AG20443 (cell line): Measurements from ENCODE around the gene JADE2.

Experiments used
- DNase-seq: peaks from one replicate; pipeline ENCODE4 v3.0.0; 2012; ENCODE audit warnings: low spot score, mixed read lengths

The JADE2 gene

DNA sequence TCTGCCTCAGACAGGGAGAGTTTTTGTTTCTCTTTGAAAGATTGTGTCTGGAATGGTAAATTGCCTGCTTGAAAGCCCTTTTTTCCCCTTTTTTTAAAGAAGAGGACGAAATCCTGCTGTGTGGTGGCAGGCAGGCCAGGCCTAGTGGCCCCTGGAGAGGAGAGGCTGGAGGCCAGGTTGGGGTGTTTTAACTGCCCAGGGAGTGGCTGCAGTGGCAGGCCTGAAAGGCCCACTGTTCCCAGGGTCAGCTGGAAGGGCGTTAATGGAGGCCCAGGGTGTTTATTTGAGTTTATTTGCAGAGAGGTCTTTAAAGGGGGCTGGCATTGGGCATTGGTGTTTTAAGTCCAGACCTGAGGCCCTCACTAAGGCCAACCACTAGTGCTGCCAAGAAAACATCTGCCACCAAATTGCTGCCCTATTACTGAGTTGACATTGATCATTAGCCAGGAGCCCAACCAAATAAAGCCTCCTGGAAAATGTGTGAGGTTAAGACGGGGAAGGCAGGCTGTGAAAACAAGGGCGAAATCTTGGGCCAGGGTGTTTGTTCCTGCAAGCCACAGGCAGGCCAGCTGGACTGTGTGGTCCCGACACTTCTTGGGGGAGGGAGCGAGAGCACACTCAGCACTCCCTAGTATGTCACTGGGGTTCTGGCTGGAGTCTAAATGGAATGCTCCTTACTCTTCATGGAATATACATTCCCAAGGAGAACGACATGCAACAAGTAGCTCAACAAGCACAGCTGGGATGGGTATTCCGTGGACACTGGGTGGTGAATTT lies 5.0 kb downstream of the JADE2 start:
- DNase-seq: no peak

DNA sequence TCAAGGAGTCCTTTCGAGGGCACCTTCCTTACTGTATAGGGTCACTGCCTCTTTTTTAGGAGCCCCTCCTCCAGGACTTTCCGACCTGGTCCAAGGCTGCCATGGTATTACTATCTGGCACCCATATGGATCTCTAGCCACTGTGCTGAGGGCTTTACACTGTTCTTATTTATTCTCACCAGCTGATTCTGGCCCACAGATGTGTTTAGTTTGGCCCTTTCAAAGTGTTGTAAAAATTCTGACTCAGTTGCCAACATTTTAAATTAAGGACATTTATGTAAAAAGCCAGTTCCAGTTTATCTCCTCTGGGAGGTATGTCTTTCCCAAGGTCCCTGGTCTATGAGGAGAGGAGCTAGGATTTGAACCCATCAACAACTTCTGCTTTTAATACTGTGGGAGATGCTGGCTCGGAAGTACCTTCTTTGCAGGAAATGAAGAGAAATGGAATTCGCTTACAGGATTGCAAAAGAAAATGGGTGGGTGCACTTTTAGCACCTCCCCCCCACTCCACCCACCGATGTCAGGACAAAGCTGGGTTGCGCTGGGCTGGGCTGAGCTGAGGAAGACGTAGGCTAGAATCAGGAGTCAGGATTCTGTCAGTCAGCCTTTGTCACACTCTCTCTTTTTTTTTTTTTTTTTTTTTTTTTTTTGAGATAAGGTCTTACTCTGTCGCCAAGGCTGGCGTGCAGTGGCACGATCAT lies 7.8 kb downstream of the JADE2 start:
- DNase-seq: peak; percentile 68

DNA sequence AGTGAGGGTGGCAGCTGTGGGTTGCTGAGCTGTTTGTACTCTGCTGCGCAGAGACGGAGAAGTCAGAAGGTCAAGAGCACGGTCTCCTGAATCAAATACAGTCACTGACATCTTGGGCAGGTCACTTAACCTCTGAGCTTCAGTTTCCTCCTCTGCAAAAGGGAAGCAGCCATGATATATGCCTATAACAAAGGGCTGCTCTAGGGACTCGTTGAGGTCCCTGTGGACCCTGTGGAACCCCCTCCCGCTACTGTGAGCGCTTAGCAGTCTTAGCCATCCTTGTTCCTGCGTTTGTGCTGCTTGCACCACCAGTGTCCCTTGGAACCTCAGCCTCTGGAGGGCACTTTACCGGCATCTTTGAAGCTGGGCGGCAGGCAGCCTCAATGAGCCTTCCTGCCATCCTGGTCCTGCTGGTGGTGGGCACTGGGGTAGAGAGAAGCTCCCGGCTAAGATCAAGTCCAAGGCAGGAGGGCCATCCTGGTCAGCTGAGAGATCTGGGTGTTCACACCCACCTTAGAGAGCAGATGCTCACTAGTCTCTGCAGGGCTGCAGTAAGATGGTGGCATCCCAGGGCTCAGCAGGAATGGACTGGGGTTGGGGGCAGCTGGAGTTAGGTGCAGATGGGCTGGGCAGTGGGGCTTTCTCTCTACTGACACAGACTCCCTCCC lies 8.7 kb downstream of the JADE2 start:
- no peak for DNase-seq

DNA sequence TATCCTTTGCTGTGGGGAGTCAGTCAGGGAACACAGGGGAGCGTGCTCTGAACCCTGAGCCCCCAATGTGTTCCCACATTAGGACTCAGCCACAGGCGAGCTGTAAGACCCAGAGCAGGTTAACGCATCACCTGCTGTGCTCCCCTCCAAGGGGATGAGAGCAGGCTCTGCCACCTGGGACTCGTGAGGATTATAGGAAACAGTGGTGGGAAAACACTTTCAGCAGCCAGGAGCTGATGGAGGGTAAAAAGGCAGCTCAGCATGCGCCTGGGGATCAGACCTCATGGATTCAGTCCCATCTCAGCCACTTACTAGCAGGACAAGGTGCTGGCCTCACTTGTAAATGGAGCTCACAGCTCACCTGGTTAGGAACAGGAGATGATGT lies 9.2 kb downstream of the JADE2 start:
- DNase-seq: no peak

DNA sequence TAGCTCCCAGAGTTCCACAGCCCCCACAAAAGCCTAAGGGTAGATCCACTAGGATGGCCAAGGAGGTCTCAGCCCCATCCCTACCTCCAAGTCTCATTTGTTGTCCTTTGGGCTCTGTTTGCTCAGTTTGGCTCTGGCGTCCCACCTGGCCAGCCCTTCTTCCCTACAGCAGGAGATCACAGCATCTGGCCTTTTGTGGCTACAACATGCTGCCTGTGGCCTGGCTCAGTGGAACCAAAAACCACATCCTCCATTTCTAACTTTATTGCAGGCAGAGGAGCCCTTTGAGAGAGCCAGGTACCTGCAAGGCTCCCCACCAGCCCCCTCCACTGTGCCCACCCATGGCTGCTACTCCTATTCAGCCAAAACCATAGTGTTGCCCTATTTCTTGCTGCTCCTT lies 11.4 kb downstream of the JADE2 start:
- no peak for DNase-seq

DNA sequence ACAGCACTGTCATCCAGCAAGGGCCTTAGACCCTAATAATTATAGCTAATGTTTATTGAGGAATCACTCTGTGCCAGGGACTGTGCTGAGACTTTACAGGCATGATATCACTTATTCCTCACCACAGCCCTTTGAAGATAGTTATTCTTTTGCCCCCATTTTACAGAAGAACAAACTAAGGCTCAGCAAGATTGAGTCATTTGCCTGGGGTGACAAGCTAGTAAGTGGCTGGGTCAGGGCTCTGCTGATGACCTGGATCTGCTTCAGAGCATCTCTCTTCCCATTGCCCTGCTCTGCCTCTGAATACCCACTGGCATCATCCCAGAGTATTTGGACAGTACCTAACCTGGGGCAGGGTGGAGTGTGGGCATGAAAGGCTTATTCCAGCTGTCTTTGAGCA lies 11.8 kb downstream of the JADE2 start:
- no peak for DNase-seq

DNA sequence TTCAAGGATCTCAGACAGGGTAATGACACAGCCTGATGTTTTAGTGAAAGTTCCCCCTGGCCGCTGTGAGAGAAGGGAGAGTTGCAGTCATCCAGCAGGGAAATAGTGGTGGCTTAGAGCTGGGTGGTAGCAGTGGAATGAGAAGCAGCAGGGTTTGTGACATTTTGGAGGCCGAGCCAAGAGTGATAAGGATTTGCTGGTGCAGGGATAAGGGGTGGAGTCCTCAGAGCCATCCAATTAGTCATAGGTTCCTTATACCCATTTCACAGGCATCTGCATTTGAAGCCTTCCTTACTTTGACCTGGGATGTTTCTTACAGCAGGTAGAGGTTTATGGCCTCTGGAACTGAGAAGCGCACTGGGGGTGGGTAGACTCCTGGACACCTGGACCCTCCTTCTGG lies 12.8 kb downstream of the JADE2 start:
- no peak for DNase-seq

DNA sequence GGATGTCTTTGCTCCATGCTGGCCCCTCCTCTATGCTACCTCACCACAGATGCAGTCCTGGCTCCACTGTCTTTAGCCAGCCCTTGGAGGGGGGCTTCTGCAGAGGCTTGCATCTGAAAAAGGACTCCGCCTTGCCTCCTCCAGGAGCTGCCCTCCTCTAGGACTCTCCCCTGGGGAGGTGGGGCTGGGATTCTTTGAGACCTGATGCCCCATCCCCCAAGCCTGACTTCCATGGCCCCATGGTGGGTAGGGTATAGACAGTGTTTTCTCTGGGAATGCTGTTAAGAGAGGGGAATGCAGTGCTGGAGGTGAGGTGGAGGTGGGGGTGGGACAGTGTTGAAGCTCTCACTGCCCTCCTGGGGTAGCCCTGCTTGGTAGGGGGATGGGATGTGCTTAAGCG lies 14.3 kb downstream of the JADE2 start:
- DNase-seq: no peak

DNA sequence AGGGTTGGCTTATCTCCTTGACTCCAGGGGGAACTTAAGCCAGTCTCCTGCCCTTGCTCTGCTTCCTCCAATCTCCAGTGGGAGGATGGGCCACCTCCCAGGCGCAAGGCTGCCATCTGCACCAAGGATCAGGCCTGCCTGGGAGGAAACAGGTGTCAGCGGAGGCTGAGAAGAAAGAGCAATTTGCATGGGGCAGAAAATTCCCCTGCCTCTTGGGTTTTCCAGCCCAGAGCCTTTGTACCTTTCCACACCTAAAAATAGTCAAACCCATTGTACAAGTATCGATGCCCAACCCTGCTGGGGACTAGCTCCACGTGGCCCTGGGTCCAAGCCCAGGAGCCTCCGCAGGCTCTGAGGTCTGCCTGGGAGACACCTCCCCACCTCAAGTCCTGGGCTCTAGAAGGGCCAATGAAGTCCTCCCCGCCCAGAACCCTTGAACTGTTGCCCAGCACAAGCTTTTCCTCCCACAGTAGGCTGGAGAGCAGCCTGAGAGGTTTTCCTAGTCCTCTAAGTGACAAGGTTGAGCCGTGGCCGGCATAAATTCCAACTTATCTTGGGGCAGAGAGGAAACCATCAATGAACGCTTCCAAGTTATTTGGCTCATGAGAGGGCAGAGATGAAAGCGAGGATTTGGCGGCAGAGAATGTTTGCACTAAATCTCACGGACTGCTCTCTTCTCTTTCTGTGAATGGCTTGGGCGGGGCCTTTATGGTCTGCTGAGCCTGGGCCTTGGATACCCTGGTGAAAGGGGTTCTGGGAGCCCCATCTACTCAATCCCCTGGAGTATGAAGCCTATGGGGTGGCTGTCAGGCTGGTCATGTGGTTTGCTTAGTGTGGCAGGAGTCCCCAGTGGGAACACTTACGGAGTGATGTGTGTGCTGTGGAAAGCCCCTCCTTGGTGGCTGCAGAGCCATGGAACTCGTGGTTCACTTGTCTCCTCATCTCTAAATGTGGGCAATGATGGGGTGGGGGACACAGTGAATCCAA lies 15.6 kb downstream of the JADE2 start:
- no peak for DNase-seq

DNA sequence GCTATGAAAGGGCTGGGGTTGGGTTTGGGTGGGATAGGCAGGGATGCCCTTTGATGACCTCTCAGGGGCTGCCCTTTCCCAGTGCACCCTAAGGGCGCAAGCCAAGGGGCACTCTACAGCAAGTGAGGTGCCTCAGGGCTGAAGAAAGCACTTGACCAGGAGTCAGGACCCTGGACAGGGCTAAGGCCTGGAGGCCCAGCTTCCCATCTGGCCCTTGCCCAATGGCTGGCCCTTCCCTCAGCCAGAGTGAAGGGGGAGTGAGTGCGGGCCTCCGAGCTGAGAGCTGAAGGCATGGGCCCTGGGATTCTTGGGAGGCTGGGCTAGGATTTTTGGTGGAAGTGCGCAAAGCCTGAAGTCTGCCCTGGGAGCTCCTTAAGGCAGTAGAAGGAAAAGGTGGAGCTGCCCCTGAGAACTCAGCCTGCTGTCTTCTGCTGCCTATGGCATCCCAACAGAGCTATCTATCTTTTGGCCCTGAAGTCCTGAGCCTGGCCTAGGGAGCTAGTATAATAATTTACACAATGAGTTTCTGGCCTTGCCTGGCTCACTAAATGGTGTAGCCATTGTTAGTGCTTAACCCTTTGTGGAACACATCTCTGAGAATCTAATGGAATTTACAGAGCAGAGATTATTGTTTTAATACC lies 16.4 kb downstream of the JADE2 start:
- DNase-seq: peak; percentile 56

DNA sequence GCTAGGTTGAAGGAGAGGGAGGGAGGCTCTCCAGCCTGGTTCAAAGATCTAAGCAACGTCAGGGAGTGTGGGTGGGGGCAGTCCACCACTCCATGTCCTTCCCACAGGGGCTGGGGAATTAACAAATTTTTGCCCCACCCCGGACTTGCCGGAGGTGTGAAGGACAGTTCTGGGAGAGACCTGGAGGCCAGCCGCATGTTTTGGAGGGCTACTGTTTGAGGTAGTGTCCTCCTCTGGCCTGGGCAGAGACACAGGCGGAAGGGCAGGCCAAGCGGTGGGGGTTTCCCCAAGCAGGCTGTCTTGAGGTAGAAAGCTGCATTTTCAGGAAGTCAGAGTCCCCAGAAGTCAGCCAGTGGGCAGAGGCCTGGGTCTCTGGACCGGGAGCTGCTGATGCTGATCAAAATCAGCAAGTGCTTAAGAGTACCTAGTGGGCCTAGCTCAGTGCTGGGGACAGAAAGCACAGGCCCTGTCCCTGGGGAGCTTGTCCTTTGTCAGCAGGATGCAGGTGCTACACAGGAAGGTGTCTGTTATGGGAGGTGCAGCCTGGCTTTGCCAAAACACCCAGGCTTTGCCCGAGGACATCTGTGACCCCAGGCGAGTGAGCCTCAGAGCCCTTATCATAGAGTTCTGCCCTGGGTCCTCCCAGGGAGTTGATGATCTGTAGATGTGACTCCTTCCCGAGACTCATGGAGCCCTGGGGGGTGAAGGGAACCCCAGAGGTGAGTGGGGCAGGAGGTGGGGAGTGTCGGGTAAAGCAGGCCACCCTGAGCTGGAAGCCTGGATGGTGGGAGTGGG lies 18.5 kb downstream of the JADE2 start:
- no peak for DNase-seq

DNA sequence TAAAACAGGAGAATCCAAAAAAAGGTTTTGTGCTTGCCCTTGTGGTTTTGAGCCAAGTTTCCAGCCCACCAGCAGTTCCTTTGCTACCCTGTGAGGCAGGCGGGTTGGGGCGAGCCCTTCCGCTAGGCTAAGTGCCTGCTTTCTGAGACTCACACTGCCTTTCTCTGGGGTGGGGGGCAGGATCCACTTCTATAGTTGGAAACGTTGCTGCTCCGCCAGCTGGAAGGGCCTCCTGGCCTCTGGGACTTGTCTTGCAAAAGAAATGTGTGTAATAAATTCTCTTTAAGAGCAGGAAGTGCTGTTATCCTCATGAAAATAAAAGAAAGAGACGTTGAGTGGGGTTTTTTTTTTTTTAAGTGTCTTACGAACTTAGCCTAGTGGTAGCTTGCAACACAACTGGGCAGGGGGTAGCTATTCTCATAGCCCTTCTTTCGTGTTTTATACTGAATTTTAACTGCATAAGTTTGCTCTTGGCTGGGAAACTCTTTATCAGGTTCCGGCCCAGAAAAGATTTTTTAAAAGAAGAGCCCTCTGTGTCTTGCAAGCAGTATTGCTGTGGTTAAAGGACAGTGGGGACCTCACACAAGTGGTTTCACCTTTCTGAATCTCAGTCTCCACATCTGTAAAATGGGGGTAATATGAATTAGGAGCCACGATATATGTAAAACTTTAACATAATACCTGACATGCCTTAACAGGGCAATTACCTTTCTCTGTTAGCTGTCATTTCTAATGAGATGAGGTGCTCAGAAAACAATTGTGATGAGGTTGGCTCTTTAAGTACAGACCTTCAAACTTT lies 19.8 kb downstream of the JADE2 start:
- no peak for DNase-seq

DNA sequence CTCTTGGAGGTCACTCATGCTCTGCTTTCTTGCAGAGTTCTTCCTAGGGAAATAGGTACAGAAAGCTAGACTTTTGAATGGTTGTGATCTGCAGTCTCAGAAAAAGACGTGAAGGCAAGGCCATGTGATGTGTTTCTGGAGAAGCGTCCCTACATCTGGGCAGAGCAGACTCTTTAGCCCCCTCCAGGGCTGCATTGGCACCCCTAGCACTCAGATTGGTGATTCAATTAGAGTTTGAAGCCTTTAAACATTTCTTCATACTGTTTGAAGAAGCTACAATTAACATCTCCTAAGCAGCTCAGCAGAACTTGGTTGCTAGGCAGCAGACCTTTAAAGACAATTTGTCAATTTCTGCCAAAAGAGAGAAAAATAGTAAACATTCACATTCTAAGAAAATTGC lies 21.6 kb downstream of the JADE2 start:
- no peak for DNase-seq

DNA sequence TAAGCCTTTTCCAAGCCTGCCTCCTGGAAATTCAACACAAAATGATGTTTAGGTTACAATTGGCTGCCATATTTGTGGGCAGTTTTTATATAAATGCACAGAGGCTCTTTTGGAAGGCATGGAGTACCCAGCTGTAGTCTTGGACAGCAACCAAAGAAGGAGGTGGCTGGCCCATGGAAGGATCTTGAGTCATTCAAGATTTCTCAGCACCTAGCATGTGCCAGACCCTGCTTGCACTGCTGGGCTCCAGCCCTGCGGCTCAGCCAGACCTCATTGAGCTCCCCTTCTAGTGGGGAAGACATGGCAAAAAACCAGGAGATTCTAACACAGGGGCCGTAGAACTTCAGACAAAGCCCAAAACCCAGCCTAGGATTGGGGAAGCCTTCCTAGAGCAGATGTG lies 22.1 kb downstream of the JADE2 start:
- DNase-seq: peak; percentile 90

DNA sequence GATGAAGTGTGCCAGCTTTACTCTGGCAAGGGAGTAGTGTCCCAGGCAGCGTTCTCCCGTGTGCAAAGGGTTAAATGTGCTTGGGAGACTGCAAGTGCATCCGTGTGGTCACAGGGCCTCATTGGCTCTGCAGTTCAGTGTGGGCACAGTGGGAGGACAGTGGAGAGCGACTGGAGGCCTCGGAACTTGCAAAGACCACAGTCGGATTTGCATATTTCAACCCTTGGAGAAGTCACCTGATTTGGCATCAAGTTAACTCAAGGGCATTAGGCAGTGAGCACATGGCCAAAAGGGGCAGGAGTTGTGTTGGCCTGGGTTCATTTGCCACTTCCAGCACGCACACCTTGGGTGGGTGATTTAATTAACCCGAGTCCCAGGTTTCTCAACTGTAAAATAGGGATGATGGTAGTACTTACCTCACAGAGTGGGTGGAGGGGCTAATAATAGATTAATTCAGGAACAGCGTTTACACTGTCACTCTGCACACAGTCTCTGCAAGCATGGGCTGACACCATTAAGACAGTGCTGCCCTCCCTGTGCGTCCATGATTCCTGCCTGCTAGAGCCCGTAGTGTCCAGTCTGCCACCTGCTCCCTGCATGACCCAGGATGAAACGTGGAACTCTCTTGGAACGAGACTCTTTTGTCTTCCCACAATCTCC lies 22.7 kb downstream of the JADE2 start:
- no peak for DNase-seq

DNA sequence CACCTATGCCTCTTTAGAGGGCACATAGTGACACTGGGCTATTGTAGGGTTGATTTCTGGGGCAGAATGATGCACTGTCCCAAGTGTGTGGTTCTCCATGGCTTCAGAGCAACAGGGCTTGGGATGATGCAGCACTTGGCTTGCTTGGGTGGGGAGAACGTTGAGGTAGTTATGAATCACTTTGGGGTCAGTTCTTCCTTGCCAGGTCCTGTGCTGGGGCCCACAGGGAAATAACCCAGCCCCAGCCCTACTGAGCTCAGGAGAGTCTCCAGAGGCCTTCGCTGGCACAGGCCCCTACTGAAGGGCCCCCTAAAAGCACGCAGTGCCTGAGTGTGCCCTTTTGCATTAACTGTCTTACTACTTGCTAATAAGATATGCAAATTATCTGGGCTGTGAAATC lies 24.2 kb downstream of the JADE2 start:
- peak; percentile 72 for DNase-seq

DNA sequence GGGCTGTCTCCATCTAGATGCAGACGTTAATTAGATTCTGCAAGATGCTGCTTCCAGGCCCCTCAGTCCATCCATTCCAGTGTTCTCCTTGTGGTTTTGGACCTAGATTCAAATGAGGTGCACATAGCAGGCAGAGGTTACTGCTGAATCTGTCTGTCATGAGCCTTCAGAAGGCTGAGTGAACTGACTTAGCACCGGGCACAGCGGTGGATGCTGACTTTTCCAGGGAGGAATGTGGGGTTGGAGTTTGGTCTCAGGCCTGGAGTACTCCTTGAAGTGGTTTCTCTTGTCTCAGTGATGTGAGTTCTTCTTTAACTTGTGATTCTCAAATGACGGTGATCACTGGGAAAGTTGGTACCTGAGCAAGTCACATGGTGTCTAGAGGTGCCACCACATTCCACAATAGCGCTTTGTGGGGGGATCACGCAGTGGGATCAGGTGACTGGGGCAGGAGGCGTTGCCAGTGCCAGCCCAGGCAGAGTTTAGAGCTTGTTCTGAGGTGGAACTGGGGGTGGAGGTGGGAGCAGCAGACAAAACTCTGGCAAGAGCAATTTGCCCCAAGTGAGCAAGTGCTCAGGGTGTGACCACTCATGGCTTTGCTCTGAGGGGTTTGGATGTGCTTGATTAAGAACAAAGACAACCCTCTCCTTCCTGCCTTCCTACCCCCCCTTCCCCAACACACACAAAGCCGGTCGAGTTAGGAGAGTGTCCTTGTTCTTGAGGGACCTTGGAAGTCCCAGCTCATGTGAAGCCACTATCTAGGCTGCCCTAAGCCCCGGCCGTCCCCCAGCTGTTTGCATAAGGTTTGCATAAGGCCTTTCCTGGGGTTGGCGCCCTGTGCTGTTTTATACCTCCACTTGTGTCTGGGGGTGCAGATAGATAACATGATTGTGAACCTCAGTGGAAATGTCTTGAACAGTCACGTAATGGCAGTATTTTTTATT lies 25.1 kb downstream of the JADE2 start:
- DNase-seq: no peak

DNA sequence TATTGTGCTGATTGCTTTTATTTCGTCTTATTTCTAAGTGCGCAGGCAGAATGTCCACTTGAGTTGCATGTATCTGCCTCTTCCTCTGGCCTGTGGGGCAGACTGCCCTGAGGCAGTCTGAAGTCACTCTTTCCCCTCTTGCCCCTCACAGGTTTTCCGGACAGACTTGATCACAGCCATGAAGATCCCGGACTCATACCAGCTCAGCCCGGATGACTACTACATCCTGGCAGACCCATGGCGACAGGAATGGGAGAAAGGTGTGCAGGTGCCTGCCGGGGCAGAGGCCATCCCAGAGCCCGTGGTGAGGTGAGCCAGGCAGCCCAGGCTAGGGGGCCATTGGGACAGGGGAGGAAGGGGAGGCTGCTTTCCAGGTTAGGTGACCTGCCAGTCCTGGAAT lies 26.4 kb downstream of the JADE2 start:
- no peak for DNase-seq
